NT2/D1 (cell line): ENCODE results near the gene DRGX.

Source experiments
- SUZ12 ChIP-seq: IDR thresholded peaks from 2 replicates; pipeline ENCODE4 v1.6.1; 2011; ENCODE audit not compliant: insufficient read length, insufficient read depth; ENCODE audit errors: extremely low read depth
- YY1 ChIP-seq: IDR thresholded peaks from 2 replicates; pipeline ENCODE4 v1.6.1; 2011; ENCODE audit not compliant: insufficient read length, insufficient read depth
- ZNF274 ChIP-seq: IDR thresholded peaks from 2 replicates; pipeline ENCODE4 v1.6.1; 2011; ENCODE audit warnings: mild to moderate bottlenecking, low read depth, low read length

- no peak for TF ChIP-seq YY1
- no peak for TF ChIP-seq ZNF274
- no peak for TF ChIP-seq SUZ12
Measured at GRCh38 chr10:49348593-49348992, 47.3 kb downstream of the DRGX start.
